HL-60 (cell line): ENCODE results near the gene ABCF1.

Experiments used
- CTCF ChIP-seq: IDR thresholded peaks from one replicate; pipeline ENCODE4 v1.5.1; 2011; ENCODE audit warnings: low read length, control low read depth, inconsistent platforms; ENCODE audit not compliant: insufficient read depth
- GABPA ChIP-seq: IDR thresholded peaks from 2 replicates; pipeline ENCODE4 v1.6.1; 2012; ENCODE audit warnings: low read depth
- REST ChIP-seq: IDR thresholded peaks from 2 replicates; pipeline ENCODE4 v1.6.1; 2012; ENCODE audit warnings: low read depth; ENCODE audit not compliant: insufficient replicate concordance

DNA sequence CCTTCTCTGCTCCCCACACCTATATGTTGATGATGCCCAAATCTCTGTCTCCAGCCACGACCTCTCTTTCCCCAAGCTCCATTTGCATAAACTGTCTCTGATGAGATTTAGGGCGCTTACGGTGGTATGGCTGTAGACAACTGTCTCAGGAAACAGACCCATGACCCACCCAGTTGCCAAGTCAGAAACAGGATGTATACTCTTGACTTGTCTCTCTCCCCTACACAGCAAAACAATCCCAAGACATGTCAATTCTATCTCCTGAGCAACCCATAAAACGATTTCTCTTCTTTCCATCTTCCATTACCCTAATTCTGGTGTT lies 28.9 kb upstream of the ABCF1 start:
- TF ChIP-seq CTCF (no peak), REST (no peak), GABPA (no peak)
